GM12875 (cell line): ENCODE data around the gene RAB43.
"Not testable (repeated sequence)": the region's sequence is repeated elsewhere in the genome, so short reads cannot be mapped to it uniquely, and the experiment has no call there.

ENCODE experiments used
- H3K4me3 ChIP-seq: one replicate; pipeline ENCODE4 v1.5.1; 2011; ENCODE audit warnings: low read depth, low read length, control low read depth
- CTCF ChIP-seq: IDR thresholded peaks from 2 replicates; pipeline ENCODE4 v1.5.1; 2011; ENCODE audit warnings: low read depth, mild to moderate bottlenecking, control low read depth, inconsistent platforms, low read length, moderate library complexity, borderline replicate concordance; ENCODE audit not compliant: insufficient read depth

The RAB43 gene

GRCh38 chr3:129160891-129161859 is 39.6 kb upstream of the RAB43 start, which contains the start of gene ISY1:
Gene ISY1, minus strand, starts transcription at chr3:129161063. Its CDS starts 88 bp downstream, at chr3:129160975.
- H3K4me3 ChIP-seq: peak within 1 kb of the TSS; percentile 84
- TF ChIP-seq CTCF: peak; percentile 88

- TF ChIP-seq CTCF: no peak
- H3K4me3 ChIP-seq: no peak overlapping the region
Observed at GRCh38 chr3:129144786-129145185, 23.2 kb upstream of the RAB43 start.

- H3K4me3 ChIP-seq: not testable (repeated sequence)
Observed at GRCh38 chr3:129141011-129141410, 19.4 kb upstream of the RAB43 start.

- no peak overlapping the region for H3K4me3 ChIP-seq
- no peak for TF ChIP-seq CTCF
Observed at GRCh38 chr3:129139911-129140310, 18.3 kb upstream of the RAB43 start.

- H3K4me3 ChIP-seq: not testable (repeated sequence)
Observed at GRCh38 chr3:129136275-129136674, 14.7 kb upstream of the RAB43 start.

- no peak for TF ChIP-seq CTCF
- no peak overlapping the region for H3K4me3 ChIP-seq
Observed at GRCh38 chr3:129132097-129132866, 10.7 kb upstream of the RAB43 start.

GRCh38 chr3:129131465-129132088 is 10.0 kb upstream of the RAB43 start:
- TF ChIP-seq CTCF: no peak
- no peak overlapping the region for H3K4me3 ChIP-seq
